K562 (cell line): ENCODE measurements around the gene NUP88. TPM values are rescaled to one million over a fixed set of nuclear protein-coding genes. Genes with fewer than 3 reads are reported as not detected.
A peak's percentile ranks its signal among the peaks of the same experiment; 100 is the strongest.

ENCODE experiments used
- ASH1L ChIP-seq: fragments of 450-650 bp; IDR thresholded peaks from 2 replicates; pipeline ENCODE4 v1.6.1; 2018; ENCODE audit warnings: borderline replicate concordance, mild to moderate bottlenecking, low read depth; ENCODE audit not compliant: partially characterized antibody
- CCNT2 ChIP-seq: IDR thresholded peaks from 2 replicates; pipeline ENCODE4 v1.6.1; 2011; ENCODE audit warnings: borderline replicate concordance, low read depth, mild to moderate bottlenecking, moderate library complexity, mixed read lengths, low read length; ENCODE audit not compliant: insufficient read length; ENCODE audit errors: extremely low read depth
- CREB5 ChIP-seq: fragments of 250-450 bp; sonication (Bioruptor Pico); IDR thresholded peaks from 2 replicates; pipeline ENCODE4 v1.5.0; 2020; ENCODE audit warnings: mild to moderate bottlenecking
- ELF4 ChIP-seq: fragments of 450-650 bp; formaldehyde crosslinking; IDR thresholded peaks from 2 replicates; pipeline ENCODE4 v1.4.0; 2022; ENCODE audit warnings: missing genetic modification characterization
- FOXM1 ChIP-seq, 2 experiments: fragments of 450-650 bp in 1 of 2; sonication (generic) in 1 of 2; formaldehyde crosslinking in 1 of 2; IDR thresholded peaks; 2 replicates each; pipeline versions ENCODE4 v1.6.1 to v1.9.0; 2017 to 2022; ENCODE audit warnings: low read depth in 2 of 2, mild to moderate bottlenecking in 2 of 2, missing genetic modification reagents in 1 of 2, moderate library complexity in 1 of 2
- HDAC8 ChIP-seq: fragments of 450-650 bp; IDR thresholded peaks from 2 replicates; pipeline ENCODE4 v1.6.1; 2016; ENCODE audit warnings: mild to moderate bottlenecking, missing genetic modification characterization, moderate library complexity, missing compliant biosample characterization
- KDM1A ChIP-seq, 2 experiments: fragments of 450-650 bp; IDR thresholded peaks; 2 replicates each; pipeline ENCODE4 v1.6.1; 2016; ENCODE audit warnings: mild to moderate bottlenecking in 2 of 2
- KDM2B ChIP-seq: fragments of 250-450 bp; sonication (Bioruptor Pico); IDR thresholded peaks from 2 replicates; pipeline ENCODE4 v1.8.0; 2021; ENCODE audit warnings: mild to moderate bottlenecking, moderate library complexity
- KHSRP ChIP-seq: fragments of 450-650 bp; IDR thresholded peaks from 2 replicates; pipeline ENCODE4 v1.6.1; 2017
- NFRKB ChIP-seq: fragments of 450-650 bp; IDR thresholded peaks from 2 replicates; pipeline ENCODE4 v1.6.1; 2016; ENCODE audit warnings: low read depth
- NR2C1 ChIP-seq, 2 experiments: fragments of 450-650 bp; IDR thresholded peaks; 2 replicates each; pipeline ENCODE4 v1.6.1; 2017; ENCODE audit warnings: mild to moderate bottlenecking in 2 of 2, antibody characterized with exemption in 1 of 2, inconsistent platforms in 1 of 2, missing compliant biosample characterization in 1 of 2, missing genetic modification characterization in 1 of 2
- PHF20 ChIP-seq: fragments of 450-650 bp; IDR thresholded peaks from 2 replicates; pipeline ENCODE4 v1.6.1; 2018; ENCODE audit not compliant: partially characterized antibody
- RBM34 ChIP-seq: fragments of 200-400 bp; formaldehyde crosslinking; IDR thresholded peaks from 2 replicates; pipeline ENCODE4 v1.6.1; 2018; ENCODE audit warnings: low read length, borderline replicate concordance; ENCODE audit not compliant: insufficient read depth
- SMAD2 ChIP-seq: fragments of 150-350 bp; IDR thresholded peaks from 2 replicates; pipeline ENCODE4 v1.6.1; 2014; ENCODE audit warnings: low read depth, mild to moderate bottlenecking, low read length
- SREBF1 ChIP-seq: fragments of 150-350 bp; IDR thresholded peaks from 2 replicates; pipeline ENCODE4 v1.6.1; 2014; ENCODE audit warnings: antibody characterized with exemption, low read depth, low read length, borderline replicate concordance
- TBL1XR1 ChIP-seq, 2 experiments: IDR thresholded peaks; 2 replicates each; pipeline ENCODE4 v1.6.1; 2012; ENCODE audit warnings: improper control_type of control experiment in 2 of 2, low read length in 2 of 2, mild to moderate bottlenecking in 1 of 2
- ZNF12 ChIP-seq: sonication (generic); formaldehyde crosslinking; IDR thresholded peaks from 2 replicates; pipeline ENCODE4 v1.4.0; 2020; ENCODE audit warnings: mild to moderate bottlenecking, missing genetic modification reagents
- ZNF23 ChIP-seq: fragments of 250-450 bp; sonication (Bioruptor Pico); IDR thresholded peaks from 2 replicates; pipeline ENCODE4 v1.4.0; 2020; ENCODE audit warnings: mild to moderate bottlenecking
- ZNF3 ChIP-seq: fragments of 250-450 bp; sonication (Bioruptor Pico); IDR thresholded peaks from 2 replicates; pipeline ENCODE4 v1.5.0; 2021; ENCODE audit warnings: mild to moderate bottlenecking, moderate library complexity
- ZNF507 ChIP-seq: conservative IDR thresholded peaks from 2 replicates; pipeline ENCODE4 v1.6.1; 2017; ENCODE audit warnings: missing genetic modification characterization, missing compliant biosample characterization
- polyA plus RNA-seq, 8 experiments: library from polyadenylated mRNA; depleted of rRNA in 4 of 8; stranded (reverse) in 5 of 8; unstranded in 3 of 8; fragments of >200 nt; fragmentation: Nextera tagmentation in 2 of 8; fragmentation: Illumina TruSeq in 1 of 8; extraction: Ambion mirVana in 2 of 8; extraction: Trizol in 1 of 8; gene quantifications; 2 replicates each; pipeline versions ENCODE4 v1.2.1 to v1.2.3, GENCODE V29; 2011 to 2014; ENCODE audit warnings: inconsistent platforms in 1 of 8, missing spikeins in 1 of 8
- total RNA-seq, 7 experiments: library from RNA; depleted of rRNA in 6 of 7; stranded (reverse); fragments of >200 nt in 6 of 7; fragmentation: Illumina TruSeq in 2 of 7; extraction: Trizol in 2 of 7; gene quantifications; 2 replicates each; pipeline versions ENCODE4 v1.2.1 to v1.2.3, GENCODE V29; 2011 to 2021; ENCODE audit warnings: low replicate concordance in 1 of 7
- TF ChIP-seq, protein P1 (sequence below): sonication (generic); formaldehyde crosslinking; IDR thresholded peaks from 2 replicates; pipeline ENCODE4 v1.8.0; 2022; ENCODE audit warnings: mild to moderate bottlenecking, missing genetic modification reagents
- TF ChIP-seq, protein P2 (sequence below): fragments of 450-650 bp; formaldehyde crosslinking; IDR thresholded peaks from 2 replicates; pipeline ENCODE4 v1.4.0; 2022; ENCODE audit warnings: missing genetic modification characterization
- TF ChIP-seq, protein P3 (sequence below), 2 experiments: fragments of 250-450 bp in 1 of 2; fragments of 450-650 bp in 1 of 2; sonication (Bioruptor Pico) in 1 of 2; IDR thresholded peaks; 2 replicates each; pipeline versions ENCODE4 v1.6.1 to v1.8.0; 2016 to 2021; ENCODE audit warnings: mild to moderate bottlenecking in 2 of 2, moderate library complexity in 2 of 2, missing compliant biosample characterization in 1 of 2, missing genetic modification characterization in 1 of 2

The NUP88 gene
- total and polyA plus RNA-seq, 9 of the 15 experiments (the other 6 are each of a cell fraction or from before 2014, with no cell fraction given), result 59.9 to 160 (median 119) TPM

DNA sequence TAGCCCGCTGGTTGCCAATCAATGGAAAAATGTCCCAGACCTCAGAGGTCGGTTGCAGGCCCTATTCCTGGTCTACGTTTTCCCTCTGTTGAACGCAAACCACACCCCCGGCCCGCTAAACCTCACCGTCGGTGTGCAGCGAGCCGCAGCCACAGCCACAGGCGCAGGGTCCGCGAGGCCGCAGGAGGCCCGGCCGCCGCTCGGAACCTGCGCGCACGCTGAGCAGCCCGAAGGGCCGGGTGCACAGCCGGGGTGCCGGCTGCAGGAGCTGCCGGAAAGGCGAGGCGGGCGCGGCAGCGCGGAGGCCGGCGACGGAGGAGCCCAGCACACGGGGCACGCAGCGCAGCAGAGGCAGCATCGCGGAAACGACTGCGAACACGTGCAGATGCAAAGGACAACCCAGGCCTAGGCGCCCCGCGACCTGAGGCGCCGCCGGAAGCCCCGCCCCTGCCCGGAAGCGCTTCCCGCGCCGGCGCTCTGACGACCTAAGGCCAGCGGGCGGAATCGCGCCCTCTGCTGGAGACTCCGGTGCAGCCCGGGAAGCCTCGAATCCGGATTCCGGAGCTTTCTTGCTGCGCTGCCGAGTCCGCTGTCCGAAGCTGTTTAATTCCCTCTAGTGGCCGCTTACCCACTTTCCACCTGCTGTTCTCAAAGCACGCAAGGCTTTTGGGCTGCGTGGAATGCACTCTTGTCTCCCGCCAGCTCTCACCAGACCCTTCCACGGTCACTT lies 19.4 kb upstream of the NUP88 start, which contains the start of gene C1QBP (continued):
- TF ChIP-seq, protein P1, sequence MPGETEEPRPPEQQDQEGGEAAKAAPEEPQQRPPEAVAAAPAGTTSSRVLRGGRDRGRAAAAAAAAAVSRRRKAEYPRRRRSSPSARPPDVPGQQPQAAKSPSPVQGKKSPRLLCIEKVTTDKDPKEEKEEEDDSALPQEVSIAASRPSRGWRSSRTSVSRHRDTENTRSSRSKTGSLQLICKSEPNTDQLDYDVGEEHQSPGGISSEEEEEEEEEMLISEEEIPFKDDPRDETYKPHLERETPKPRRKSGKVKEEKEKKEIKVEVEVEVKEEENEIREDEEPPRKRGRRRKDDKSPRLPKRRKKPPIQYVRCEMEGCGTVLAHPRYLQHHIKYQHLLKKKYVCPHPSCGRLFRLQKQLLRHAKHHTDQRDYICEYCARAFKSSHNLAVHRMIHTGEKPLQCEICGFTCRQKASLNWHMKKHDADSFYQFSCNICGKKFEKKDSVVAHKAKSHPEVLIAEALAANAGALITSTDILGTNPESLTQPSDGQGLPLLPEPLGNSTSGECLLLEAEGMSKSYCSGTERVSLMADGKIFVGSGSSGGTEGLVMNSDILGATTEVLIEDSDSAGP (CRISPR knock-in tag), result no peak
- no peak for TF ChIP-seq ZNF507
- no peak for TF ChIP-seq ASH1L
- TF ChIP-seq KDM2B (CRISPR knock-in tag), result no peak
- peak in 1 of 2 experiments; percentile 45; a peak in 1 of 4 replicates for TF ChIP-seq TBL1XR1 (IDR thresholded peaks at IDR 0.05; ENCODE audit: low read length in 2 of 2)
- no peak for TF ChIP-seq SREBF1
- TF ChIP-seq ZNF12 (CRISPR knock-in tag), result no peak
- no peak for TF ChIP-seq FOXM1 (IDR thresholded peaks at IDR 0.05; ENCODE audit: low read depth)
- no peak for TF ChIP-seq FOXM1 (CRISPR knock-in tag; IDR thresholded peaks at IDR 0.05; ENCODE audit: low read depth)
- peak; percentile 49 for TF ChIP-seq CCNT2
- no peak for TF ChIP-seq CREB5
- TF ChIP-seq ZNF3 (CRISPR knock-in tag), result no peak
- no peak for TF ChIP-seq NFRKB
- TF ChIP-seq ZNF23 (CRISPR knock-in tag), result no peak
- no peak for TF ChIP-seq SMAD2
- TF ChIP-seq PHF20, result peak; percentile 63
- no peak for TF ChIP-seq ELF4 (CRISPR knock-in tag)
- TF ChIP-seq KHSRP, result no peak
- TF ChIP-seq, protein P2, sequence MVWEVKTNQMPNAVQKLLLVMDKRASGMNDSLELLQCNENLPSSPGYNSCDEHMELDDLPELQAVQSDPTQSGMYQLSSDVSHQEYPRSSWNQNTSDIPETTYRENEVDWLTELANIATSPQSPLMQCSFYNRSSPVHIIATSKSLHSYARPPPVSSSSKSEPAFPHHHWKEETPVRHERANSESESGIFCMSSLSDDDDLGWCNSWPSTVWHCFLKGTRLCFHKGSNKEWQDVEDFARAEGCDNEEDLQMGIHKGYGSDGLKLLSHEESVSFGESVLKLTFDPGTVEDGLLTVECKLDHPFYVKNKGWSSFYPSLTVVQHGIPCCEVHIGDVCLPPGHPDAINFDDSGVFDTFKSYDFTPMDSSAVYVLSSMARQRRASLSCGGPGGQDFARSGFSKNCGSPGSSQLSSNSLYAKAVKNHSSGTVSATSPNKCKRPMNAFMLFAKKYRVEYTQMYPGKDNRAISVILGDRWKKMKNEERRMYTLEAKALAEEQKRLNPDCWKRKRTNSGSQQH (CRISPR knock-in tag), result no peak
- TF ChIP-seq NR2C1 (IDR thresholded peaks at IDR 0.05), result peak; percentile 66
- TF ChIP-seq NR2C1 (tag; IDR thresholded peaks at IDR 0.05), result peak; percentile 83
- TF ChIP-seq RBM34, result no peak
- TF ChIP-seq HDAC8 (tag), result no peak
- TF ChIP-seq, protein P3, sequence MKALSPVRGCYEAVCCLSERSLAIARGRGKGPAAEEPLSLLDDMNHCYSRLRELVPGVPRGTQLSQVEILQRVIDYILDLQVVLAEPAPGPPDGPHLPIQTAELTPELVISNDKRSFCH (CRISPR knock-in tag; IDR thresholded peaks at IDR 0.05), result no peak
- TF ChIP-seq, protein P3 (tag; IDR thresholded peaks at IDR 0.05), result no peak
- TF ChIP-seq KDM1A (IDR thresholded peaks at IDR 0.05), result no peak
